ENCODE measurements around the gene SRP9. TPM values are rescaled to one million over a fixed set of nuclear protein-coding genes. Genes with fewer than 3 reads are reported as not detected.
A peak's percentile ranks its signal among the peaks of the same experiment; 100 is the strongest.
"Not testable (repeated sequence)": the region's sequence is repeated elsewhere in the genome, so short reads cannot be mapped to it uniquely, and the experiment has no call there.

The SRP9 gene
- total and polyA plus RNA-seq, 2 experiments from 2014 or later = 360 to 414 TPM

- Histone ChIP-seq H3K9me2 (replicated peaks; ENCODE audit: insufficient read depth) (no peaks in the 10 kb centered on the region), H3K36me3 (replicated peaks; ENCODE audit: insufficient read depth, low read depth) (no peaks in the 10 kb centered on the region), H3K4me2 (no peak overlapping the region), H3K79me2 (peaks cover 2% of the 10 kb centered on the region), H3K9me3 (ENCODE audit: low read depth) (no peaks in the 10 kb centered on the region), H3K4me1 (ENCODE audit: insufficient read depth) (peaks cover 4% of the 10 kb centered on the region), H3K27me3 (no peaks in the 10 kb centered on the region), H4K20me1 (ENCODE audit: insufficient read depth, poor library complexity, severe bottlenecking) (no peaks in the 10 kb centered on the region), H2AFZ (no peak overlapping the region), H3K4me3 (no peak overlapping the region), H3K27ac (no peak overlapping the region)
- no peak for DNase-seq (ENCODE audit: low spot score)
- WGBS (ENCODE audit: low lambda C conversion rate, missing lambda C conversion rate) = 96% methylated on average over 1 of the region's 1 CpG
- no peak for TF ChIP-seq EZH2 (IDR thresholded peaks at IDR 0.05; ENCODE audit: borderline replicate concordance)
- no peak for TF ChIP-seq CTCF (IDR thresholded peaks at IDR 0.05; ENCODE audit: poor library complexity)
- no peak for TF ChIP-seq EZH2phosphoT487 (IDR thresholded peaks at IDR 0.05; ENCODE audit: low read depth, severe bottlenecking, unreplicated experiment)
Observed at GRCh38 chr1:225806249-225806648, 28.6 kb downstream of the SRP9 start.

- H3K4me3 ChIP-seq; H3K9me3 ChIP-seq (ENCODE audit: low read depth); H3K36me3 ChIP-seq (replicated peaks; ENCODE audit: insufficient read depth, low read depth); H3K27ac ChIP-seq; H3K27me3 ChIP-seq; H2AFZ ChIP-seq; DNase-seq (ENCODE audit: low spot score); H3K79me2 ChIP-seq; H4K20me1 ChIP-seq (ENCODE audit: insufficient read depth, poor library complexity, severe bottlenecking); H3K4me2 ChIP-seq; H3K9me2 ChIP-seq (replicated peaks; ENCODE audit: insufficient read depth); H3K4me1 ChIP-seq (ENCODE audit: insufficient read depth): not testable (repeated sequence)
- WGBS (ENCODE audit: low lambda C conversion rate, missing lambda C conversion rate) = 93% methylated on average over 3 of the region's 3 CpGs
Observed at GRCh38 chr1:225806736-225807135, 29.1 kb downstream of the SRP9 start.

- 80% methylated on average over 5 of the region's 5 CpGs for WGBS (ENCODE audit: low lambda C conversion rate, missing lambda C conversion rate)
- Histone ChIP-seq H4K20me1 (ENCODE audit: insufficient read depth, poor library complexity, severe bottlenecking) (no peaks in the 10 kb centered on the region), H3K4me3 (no peak overlapping the region), H3K27ac (no peak overlapping the region), H3K27me3 (no peaks in the 10 kb centered on the region), H3K79me2 (peaks cover 21% of the 10 kb centered on the region), H2AFZ (no peak overlapping the region), H3K4me2 (no peak overlapping the region), H3K9me3 (ENCODE audit: low read depth) (no peaks in the 10 kb centered on the region), H3K36me3 (replicated peaks; ENCODE audit: insufficient read depth, low read depth) (no peaks in the 10 kb centered on the region), H3K4me1 (ENCODE audit: insufficient read depth) (peaks cover 16% of the 10 kb centered on the region), H3K9me2 (replicated peaks; ENCODE audit: insufficient read depth) (no peaks in the 10 kb centered on the region)
- TF ChIP-seq EZH2 (IDR thresholded peaks at IDR 0.05; ENCODE audit: borderline replicate concordance) (no peak), CTCF (IDR thresholded peaks at IDR 0.05; ENCODE audit: poor library complexity) (no peak), EZH2phosphoT487 (IDR thresholded peaks at IDR 0.05; ENCODE audit: low read depth, severe bottlenecking, unreplicated experiment) (no peak)
- no peak for DNase-seq (ENCODE audit: low spot score)
Observed at GRCh38 chr1:225808136-225808535, 30.5 kb downstream of the SRP9 start.

GRCh38 chr1:225809842-225810578 lies 32.4 kb downstream of the SRP9 start, which contains the start of gene EPHX1:
Gene EPHX1, plus strand, starts transcription at chr1:225810124. Its CDS starts 18,606 bp downstream, at chr1:225828730.
- peaks cover 34% of the 10 kb centered on the region for H3K79me2 ChIP-seq
- peak within 1 kb of the TSS; percentile 55 for H2AFZ ChIP-seq
- peak within 1 kb of the TSS; percentile 87 for H3K4me3 ChIP-seq
- under 1% methylated on average over 75 of the region's 80 CpGs for WGBS (ENCODE audit: low lambda C conversion rate, missing lambda C conversion rate)
- peak within 1 kb of the TSS; percentile 80 for H3K27ac ChIP-seq
- no peaks in the 10 kb centered on the region for H3K36me3 ChIP-seq (replicated peaks; ENCODE audit: insufficient read depth, low read depth)
- no peaks in the 10 kb centered on the region for H3K9me3 ChIP-seq (ENCODE audit: low read depth)
- H3K9me2 ChIP-seq (replicated peaks; ENCODE audit: insufficient read depth) = no peaks in the 10 kb centered on the region
- peaks cover 30% of the 10 kb centered on the region for H3K4me1 ChIP-seq (ENCODE audit: insufficient read depth)
- no peaks in the 10 kb centered on the region for H4K20me1 ChIP-seq (ENCODE audit: insufficient read depth, poor library complexity, severe bottlenecking)
- DNase-seq (ENCODE audit: low spot score) = peak; percentile 92
- TF ChIP-seq EZH2 (IDR thresholded peaks at IDR 0.05; ENCODE audit: borderline replicate concordance) (no peak), CTCF (IDR thresholded peaks at IDR 0.05; ENCODE audit: poor library complexity) (peak; percentile 35)
- H3K4me2 ChIP-seq = peak within 1 kb of the TSS; percentile 97
- H3K27me3 ChIP-seq = no peaks in the 10 kb centered on the region

- not testable (repeated sequence) for H3K9me2 ChIP-seq (replicated peaks; ENCODE audit: insufficient read depth); H3K36me3 ChIP-seq (replicated peaks; ENCODE audit: insufficient read depth, low read depth); H4K20me1 ChIP-seq (ENCODE audit: insufficient read depth, poor library complexity, severe bottlenecking); H3K9me3 ChIP-seq (ENCODE audit: low read depth); H3K27me3 ChIP-seq
- peak; percentile 60 for DNase-seq (ENCODE audit: low spot score)
- WGBS (ENCODE audit: low lambda C conversion rate, missing lambda C conversion rate) = 8% methylated on average over 29 of the region's 29 CpGs
- Histone ChIP-seq H3K4me2 (peak overlapping the region; percentile 97), H3K27ac (peak overlapping the region; percentile 80), H3K4me1 (ENCODE audit: insufficient read depth) (peaks cover 30% of the 10 kb centered on the region), H3K79me2 (peaks cover 40% of the 10 kb centered on the region), H3K4me3 (peak overlapping the region; percentile 87), H2AFZ (peak overlapping the region; percentile 55)
Observed at GRCh38 chr1:225810579-225811538, 33.2 kb downstream of the SRP9 start.
